ENCODE data around the gene LSMEM2. TPM values are rescaled to one million over a fixed set of nuclear protein-coding genes. Genes with fewer than 3 reads are reported as not detected.

The LSMEM2 gene
- total and polyA plus RNA-seq, 2 of the 8 experiments (the other 6 are each of a cell fraction or from before 2014, with no cell fraction given) = 0.58 to 0.68 TPM

DNA sequence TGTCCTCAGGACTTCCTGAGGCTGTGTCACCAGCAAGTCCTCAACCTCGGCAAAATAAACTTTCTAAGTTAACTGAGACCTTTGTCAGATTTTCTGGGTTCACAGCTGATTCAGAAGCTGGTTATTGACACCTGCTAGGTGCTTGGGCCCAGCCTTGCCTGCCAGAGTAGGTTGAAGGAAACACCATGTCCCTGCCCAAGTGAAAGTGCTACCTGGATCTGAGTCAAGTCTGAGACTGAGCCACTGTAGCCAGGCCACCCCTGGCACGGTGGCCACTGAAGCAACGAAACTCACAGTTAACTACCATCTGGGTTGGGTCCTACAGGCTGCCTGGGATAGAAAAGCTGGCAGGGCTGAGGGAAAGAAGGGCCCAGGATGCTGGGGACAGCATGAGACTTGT, 35.5 kb downstream of the LSMEM2 start (continued):
- TF ChIP-seq, protein P1, sequence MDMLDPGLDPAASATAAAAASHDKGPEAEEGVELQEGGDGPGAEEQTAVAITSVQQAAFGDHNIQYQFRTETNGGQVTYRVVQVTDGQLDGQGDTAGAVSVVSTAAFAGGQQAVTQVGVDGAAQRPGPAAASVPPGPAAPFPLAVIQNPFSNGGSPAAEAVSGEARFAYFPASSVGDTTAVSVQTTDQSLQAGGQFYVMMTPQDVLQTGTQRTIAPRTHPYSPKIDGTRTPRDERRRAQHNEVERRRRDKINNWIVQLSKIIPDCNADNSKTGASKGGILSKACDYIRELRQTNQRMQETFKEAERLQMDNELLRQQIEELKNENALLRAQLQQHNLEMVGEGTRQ (IDR thresholded peaks at IDR 0.05; ENCODE audit: low read length) = no peak
- no peak for TF ChIP-seq CTBP2 (IDR thresholded peaks at IDR 0.05; ENCODE audit: borderline replicate concordance, insufficient read depth, insufficient read length, low read length)
- TF ChIP-seq, protein P2, sequence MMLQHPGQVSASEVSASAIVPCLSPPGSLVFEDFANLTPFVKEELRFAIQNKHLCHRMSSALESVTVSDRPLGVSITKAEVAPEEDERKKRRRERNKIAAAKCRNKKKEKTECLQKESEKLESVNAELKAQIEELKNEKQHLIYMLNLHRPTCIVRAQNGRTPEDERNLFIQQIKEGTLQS (IDR thresholded peaks at IDR 0.05; ENCODE audit: insufficient read depth, low read depth, low read length) = no peak
- TF ChIP-seq SIX5 (IDR thresholded peaks at IDR 0.05; ENCODE audit: low read depth, low read length) = no peak
